GM18502 (cell line): ENCODE results near the gene GALNT10.

Source experiments
- ATAC-seq: cut with Tn5 transposase; IDR thresholded peaks from one replicate; pipeline ENCODE4 v1.9.1; 2021; ENCODE audit warnings: mild to moderate bottlenecking; ENCODE audit not compliant: unreplicated experiment, poor library complexity

The GALNT10 gene

DNA sequence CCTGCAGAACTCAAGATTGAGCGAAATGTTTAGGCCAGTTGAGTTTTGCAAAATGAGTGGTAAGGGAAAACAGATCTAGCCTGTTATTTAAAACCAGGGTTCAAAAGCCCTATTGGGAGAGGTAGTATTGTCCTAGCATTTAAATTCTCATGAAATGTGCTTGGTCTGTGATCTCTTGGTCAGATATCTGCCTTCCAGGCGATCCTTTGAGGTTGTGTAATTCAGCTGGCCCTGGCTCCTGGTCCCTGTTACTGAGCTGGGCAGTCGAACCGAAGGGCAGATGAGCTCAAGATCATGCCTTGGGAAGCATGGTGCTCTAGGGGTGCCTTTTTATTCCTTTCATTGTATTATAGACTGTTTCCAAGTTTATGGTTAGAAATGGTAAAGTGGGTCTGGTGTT lies 269.6 kb downstream of the GALNT10 start:
- ATAC-seq, result no peak

DNA sequence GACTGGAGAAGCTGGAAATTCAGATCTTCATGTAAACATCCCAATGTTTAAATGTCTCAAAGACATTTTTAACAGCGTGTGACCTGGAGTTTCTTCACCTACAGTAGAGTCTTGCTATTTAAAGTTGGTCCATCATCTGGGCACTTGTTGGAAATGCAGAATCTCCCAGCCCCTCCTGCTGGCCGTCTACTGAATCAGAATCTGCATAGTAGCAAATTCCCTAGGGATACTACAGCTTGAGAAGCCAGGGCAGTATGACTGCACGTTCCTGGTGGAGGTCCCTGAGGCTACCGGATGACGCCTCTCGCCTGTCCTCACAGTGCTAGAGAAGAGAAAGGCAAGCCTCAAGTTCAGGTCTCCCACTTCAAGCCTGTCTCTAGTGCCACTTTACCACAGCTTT lies 271.0 kb downstream of the GALNT10 start:
- ATAC-seq, result no peak

DNA sequence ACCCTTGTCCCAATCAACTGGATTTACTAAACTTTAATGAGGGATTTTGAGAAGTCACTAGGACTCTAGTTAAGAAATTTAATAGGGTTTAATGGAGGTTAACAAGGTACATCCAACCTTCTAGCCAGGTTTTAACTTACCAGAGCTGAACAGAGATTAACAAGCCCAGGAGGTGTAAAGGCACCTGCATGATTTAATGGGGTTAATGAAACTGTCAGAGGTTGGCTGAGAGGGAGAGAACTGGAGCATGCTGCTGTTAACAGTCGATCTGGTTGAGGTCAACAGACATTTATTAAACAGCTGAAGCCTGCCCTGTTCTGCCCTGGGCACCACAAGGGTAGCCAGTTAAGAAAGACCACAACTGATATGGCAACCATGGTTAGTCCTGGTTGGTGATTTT lies 273.9 kb downstream of the GALNT10 start:
- ATAC-seq, result no peak

DNA sequence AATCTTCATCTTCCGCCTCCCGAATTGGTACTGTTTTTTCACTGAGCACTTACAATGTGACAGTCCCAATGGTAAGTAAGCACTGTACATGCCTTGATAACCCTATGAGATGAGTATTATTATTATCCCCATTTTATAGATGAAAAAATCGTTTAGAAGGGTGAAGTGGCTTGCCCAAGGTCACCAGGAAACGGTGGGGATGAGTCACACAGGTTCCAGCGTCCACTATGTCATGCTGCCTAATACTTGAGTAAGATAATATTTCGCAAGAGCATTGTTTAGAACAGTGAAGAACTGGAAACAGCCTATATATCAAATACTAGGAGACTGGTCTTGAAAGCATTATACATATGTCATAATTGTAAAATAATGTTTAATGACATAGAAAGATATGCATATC lies 274.6 kb downstream of the GALNT10 start:
- ATAC-seq, result no peak

GRCh38 chr5:154466147-154466546 lies 275.6 kb downstream of the GALNT10 start:
- no peak for ATAC-seq

GRCh38 chr5:154466671-154467070 lies 276.1 kb downstream of the GALNT10 start:
- no peak for ATAC-seq

DNA sequence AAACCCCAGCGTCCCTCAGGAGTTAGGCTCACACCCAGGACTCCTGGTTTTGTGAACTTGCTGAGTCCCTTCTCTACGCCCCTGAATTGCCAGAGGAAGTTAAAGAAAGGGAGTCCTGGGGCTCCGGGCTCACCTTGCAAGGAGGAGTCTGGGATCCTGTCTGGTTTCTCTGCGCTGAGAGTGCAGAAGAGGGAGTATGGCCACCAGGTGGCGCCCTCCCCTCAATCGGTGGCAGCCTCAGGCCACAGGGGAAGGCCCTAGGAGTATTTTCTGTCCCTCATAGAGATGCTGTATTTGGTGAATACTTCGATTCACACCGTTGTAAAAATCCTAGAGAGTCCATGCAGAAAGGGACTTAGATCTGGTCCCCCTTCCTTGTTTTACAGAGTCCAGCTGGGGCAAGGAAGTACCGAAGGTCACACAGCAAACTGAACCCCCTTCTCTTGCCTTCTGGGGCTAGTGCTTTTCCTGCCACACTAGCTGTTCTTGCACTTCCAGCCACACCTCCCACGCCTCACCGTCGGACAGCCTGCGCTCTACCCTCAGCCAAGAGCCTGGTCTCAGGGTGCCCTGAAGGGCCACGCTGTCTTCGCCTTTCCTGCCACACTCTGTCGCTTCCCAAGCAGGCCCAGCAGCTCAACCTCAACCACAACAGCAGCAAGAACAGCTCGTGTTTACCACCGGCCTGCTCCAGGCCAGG lies 277.3 kb downstream of the GALNT10 start:
- peak; percentile 97 for ATAC-seq

DNA sequence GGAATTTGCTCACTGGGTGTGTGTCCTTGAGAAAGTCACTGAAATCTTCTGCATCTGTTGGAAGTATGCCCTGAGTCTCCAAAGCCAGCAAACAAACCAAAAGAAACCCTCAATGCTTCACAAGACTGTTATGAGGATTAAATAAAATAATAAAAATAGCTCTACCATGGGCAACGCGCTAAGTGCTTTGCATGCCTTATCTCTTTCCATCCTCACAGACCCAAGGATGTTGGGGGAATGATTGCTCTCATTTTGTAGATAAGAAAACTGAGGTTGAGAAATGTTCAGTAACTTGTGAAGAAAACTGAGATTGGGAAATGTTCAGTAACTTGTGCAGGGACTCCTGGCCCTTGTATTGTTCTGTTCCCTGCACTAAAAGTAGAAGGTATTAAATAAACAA lies 279.6 kb downstream of the GALNT10 start:
- ATAC-seq, result no peak
